Fibroblast of lung (primary cell): ENCODE results near the gene LOXL3. TPM values are rescaled to one million over a fixed set of nuclear protein-coding genes. Genes with fewer than 3 reads are reported as not detected.

Experiments
- DNase-seq, 2 donors: peaks; one replicate each; pipeline versions ENCODE4 v3.0.0 to v3.0.0-alpha.2; 2010; ENCODE audit warnings: low read depth in 2 of 2
- H2AFZ ChIP-seq: 2 replicates; pipeline ENCODE4 v1.5.1; 2012; ENCODE audit warnings: low read length, control low read depth, inconsistent platforms
- H3K27ac ChIP-seq: 2 replicates; pipeline ENCODE4 v1.5.1; 2011; ENCODE audit warnings: low read length, control low read depth; ENCODE audit not compliant: insufficient read depth
- H3K27me3 ChIP-seq: 2 replicates; pipeline ENCODE4 v1.5.1; 2011; ENCODE audit warnings: mild to moderate bottlenecking, low read length; ENCODE audit not compliant: control insufficient read depth, insufficient read depth
- H3K36me3 ChIP-seq: 2 replicates; pipeline ENCODE4 v1.5.1; 2011; ENCODE audit warnings: low read length; ENCODE audit not compliant: control insufficient read depth, insufficient read depth
- H3K4me1 ChIP-seq: 2 replicates; pipeline ENCODE4 v1.5.1; 2011; ENCODE audit warnings: low read length; ENCODE audit not compliant: control insufficient read depth, insufficient read depth; ENCODE audit errors: extremely low read depth
- H3K4me2 ChIP-seq: 2 replicates; pipeline ENCODE4 v1.5.1; 2011; ENCODE audit warnings: low read length, control low read depth; ENCODE audit not compliant: insufficient read depth; ENCODE audit errors: extremely low read depth
- H3K4me3 ChIP-seq, 4 experiments: fragments of 200-600 bp in 1 of 4; sonication (generic) in 1 of 4; replicated peaks in 1 of 4; 2 replicates each; pipeline ENCODE4 v1.5.1; 2011 to 2016; ENCODE audit warnings: low read length in 4 of 4, low read depth in 3 of 4, mild to moderate bottlenecking in 3 of 4, control low read depth in 2 of 4, inconsistent platforms in 1 of 4, mixed read lengths in 1 of 4; ENCODE audit not compliant: insufficient read depth in 1 of 4; ENCODE audit errors: control extremely low read depth in 1 of 4
- H3K79me2 ChIP-seq: 2 replicates; pipeline ENCODE4 v1.5.1; 2012; ENCODE audit warnings: mild to moderate bottlenecking, low read length, inconsistent platforms; ENCODE audit not compliant: control insufficient read depth, insufficient read depth
- H3K9ac ChIP-seq: 2 replicates; pipeline ENCODE4 v1.5.1; 2011; ENCODE audit warnings: mild to moderate bottlenecking, low read length, control low read depth; ENCODE audit not compliant: insufficient read depth
- H3K9me3 ChIP-seq: 2 replicates; pipeline ENCODE4 v1.5.1; 2012; ENCODE audit warnings: low read depth, low read length; ENCODE audit not compliant: control insufficient read depth, insufficient read depth
- H4K20me1 ChIP-seq: 2 replicates; pipeline ENCODE4 v1.5.1; 2011; ENCODE audit warnings: low read length; ENCODE audit not compliant: control insufficient read depth, insufficient read depth; ENCODE audit errors: extremely low read depth
- EZH2 ChIP-seq: IDR thresholded peaks from 2 replicates; pipeline ENCODE4 v1.5.1; 2012; ENCODE audit warnings: low read length, control low read depth, mild to moderate bottlenecking; ENCODE audit errors: missing control alignments
- polyA plus RNA-seq, 2 donors: library from polyadenylated mRNA; depleted of rRNA in 1 of 2; stranded (reverse) in 1 of 2; unstranded in 1 of 2; fragments of >200 nt; gene quantifications; 2 replicates each; pipeline ENCODE4 v1.2.1, GENCODE V29; 2011 to 2012; ENCODE audit warnings: missing spikeins in 1 of 2
- total RNA-seq: library from RNA; depleted of rRNA; stranded (reverse); fragments of >200 nt; gene quantifications from 2 replicates; pipeline ENCODE4 v1.2.1, GENCODE V29; 2014
- TF ChIP-seq, protein P1 (sequence below), 2 donors: IDR thresholded peaks in 1 of 2; conservative IDR thresholded peaks in 1 of 2; 1 replicate in 1 of 2; 2 replicates in 1 of 2; pipeline ENCODE4 v1.5.1; 2011 to 2012; ENCODE audit warnings: low read length in 2 of 2, control low read depth in 1 of 2, inconsistent platforms in 1 of 2, low read depth in 1 of 2, mild to moderate bottlenecking in 1 of 2

LOXL3 gene
- total and polyA plus RNA-seq, 2 donors (not counting 1 experiment from before 2014, with no cell fraction given), result 20.6 to 26.4 TPM

DNA sequence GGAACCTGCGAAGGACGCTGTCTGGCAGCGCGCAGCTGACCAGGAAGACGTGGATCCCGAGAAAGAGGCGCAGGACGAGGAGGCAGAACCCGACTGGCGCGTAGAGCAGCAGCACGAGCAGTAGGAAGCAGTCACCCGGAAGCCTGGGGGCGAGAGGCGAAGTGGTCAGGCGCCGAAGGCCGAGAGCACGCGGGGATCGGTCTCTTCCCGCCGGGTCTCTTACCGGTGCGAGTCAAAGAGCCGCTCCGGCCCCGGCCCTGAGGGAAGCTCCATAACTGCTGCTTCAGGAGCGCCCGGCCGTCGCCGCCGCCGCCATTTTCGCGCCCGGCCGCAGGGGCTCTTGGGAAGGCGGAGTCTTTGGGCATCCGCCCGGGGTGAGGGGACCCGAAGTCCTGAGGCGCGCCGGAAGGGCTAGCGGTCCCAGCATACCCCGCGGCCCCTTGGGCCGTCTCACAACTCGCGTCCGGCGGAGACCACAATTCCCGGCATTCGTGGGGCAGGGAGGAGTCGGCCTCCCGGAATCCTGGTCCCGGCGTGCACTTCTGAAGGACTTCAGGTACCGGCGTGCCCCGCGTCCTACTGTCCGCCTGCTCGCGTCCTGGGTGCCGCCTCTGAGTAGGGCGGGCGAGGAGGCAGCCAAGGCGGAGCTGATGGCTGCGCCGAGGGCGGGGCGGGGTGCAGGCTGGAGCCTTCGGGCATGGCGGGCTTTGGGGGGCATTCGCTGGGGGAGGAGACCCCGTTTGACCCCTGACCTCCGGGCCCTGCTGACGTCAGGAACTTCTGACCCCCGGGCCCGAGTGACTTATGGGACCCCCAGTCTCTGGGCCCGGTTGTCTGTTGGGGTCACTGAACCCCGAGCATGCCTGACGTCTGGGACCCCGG is 24.1 kb downstream of the LOXL3 start, which contains the start of the genes AUP1 and HTRA2:
TSS of gene AUP1 (minus strand) at position 350 of the 882 bp plus-strand sequence. CDS start at position 273, 77 bp downstream.
TSS of gene HTRA2 (plus strand) at position 577 of the 882 bp plus-strand sequence. CDS start at position 651, 74 bp downstream.
- H2AFZ ChIP-seq, result peak within 1 kb of the TSS; percentile 87
- no peaks in the 10 kb centered on the region for H4K20me1 ChIP-seq
- no peak for TF ChIP-seq EZH2
- TF ChIP-seq, protein P1, sequence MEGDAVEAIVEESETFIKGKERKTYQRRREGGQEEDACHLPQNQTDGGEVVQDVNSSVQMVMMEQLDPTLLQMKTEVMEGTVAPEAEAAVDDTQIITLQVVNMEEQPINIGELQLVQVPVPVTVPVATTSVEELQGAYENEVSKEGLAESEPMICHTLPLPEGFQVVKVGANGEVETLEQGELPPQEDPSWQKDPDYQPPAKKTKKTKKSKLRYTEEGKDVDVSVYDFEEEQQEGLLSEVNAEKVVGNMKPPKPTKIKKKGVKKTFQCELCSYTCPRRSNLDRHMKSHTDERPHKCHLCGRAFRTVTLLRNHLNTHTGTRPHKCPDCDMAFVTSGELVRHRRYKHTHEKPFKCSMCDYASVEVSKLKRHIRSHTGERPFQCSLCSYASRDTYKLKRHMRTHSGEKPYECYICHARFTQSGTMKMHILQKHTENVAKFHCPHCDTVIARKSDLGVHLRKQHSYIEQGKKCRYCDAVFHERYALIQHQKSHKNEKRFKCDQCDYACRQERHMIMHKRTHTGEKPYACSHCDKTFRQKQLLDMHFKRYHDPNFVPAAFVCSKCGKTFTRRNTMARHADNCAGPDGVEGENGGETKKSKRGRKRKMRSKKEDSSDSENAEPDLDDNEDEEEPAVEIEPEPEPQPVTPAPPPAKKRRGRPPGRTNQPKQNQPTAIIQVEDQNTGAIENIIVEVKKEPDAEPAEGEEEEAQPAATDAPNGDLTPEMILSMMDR (conservative IDR thresholded peaks at IDR 0.05 in 1 of 2, IDR thresholded peaks at IDR 0.05 in 1 of 2; ENCODE audit: low read depth in 1 of 2, low read length in 2 of 2), result no peak
- peak within 1 kb of the TSS; percentile 90 for H3K27ac ChIP-seq
- H3K27me3 ChIP-seq, result no peaks in the 10 kb centered on the region
- H3K4me3 ChIP-seq, result peak within 1 kb of the TSS; percentile 86 to 97 (median 92)
- peaks cover 23% of the 10 kb centered on the region for H3K36me3 ChIP-seq
- peaks cover 25% of the 10 kb centered on the region for H3K79me2 ChIP-seq
- DNase-seq, result peak; percentile 99
- H3K4me1 ChIP-seq, result peaks cover 7% of the 10 kb centered on the region
- H3K9ac ChIP-seq, result peak within 1 kb of the TSS; percentile 96
- no peaks in the 10 kb centered on the region for H3K9me3 ChIP-seq
- H3K4me2 ChIP-seq, result peak within 1 kb of the TSS; percentile 95

DNA sequence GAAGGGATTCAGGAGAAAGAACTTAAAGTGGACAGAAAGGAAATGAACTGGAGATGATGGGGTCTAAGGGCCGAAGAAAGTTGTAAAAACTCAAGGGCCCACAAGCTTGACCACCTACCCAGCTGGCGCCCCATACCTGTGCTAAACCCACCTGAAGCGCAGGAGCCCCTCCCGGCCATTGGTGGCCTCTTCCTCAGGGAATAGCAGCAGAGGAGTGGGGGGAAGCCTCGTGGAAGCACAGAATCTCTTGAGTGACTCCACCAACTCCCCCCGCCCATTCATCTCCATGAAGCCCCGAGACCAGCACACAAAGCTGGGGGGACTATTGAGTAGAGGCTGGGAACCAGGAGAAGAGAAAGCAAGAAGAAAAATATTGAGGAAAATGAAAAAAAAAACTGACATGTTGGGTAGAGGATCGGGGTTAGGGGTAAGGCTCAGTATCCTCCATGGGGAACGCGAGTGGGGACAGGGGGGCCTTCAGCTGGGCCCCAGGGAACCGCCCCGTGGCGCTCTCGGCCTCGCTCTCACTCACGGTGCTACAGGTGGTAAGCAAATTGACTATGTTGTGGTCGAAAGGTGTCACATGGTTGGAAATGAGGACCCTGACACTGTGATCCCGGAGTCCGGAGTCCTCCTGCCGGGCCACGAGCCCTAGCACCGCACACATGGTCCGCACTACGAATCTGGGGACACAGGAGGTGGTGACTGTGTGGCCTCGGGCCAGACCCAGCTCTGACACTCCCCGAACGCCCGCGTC is 25.0 kb downstream of the LOXL3 start:
- Histone ChIP-seq H3K4me3 (peak overlapping the region; percentile 86 to 97 (median 92)), H3K27ac (peak overlapping the region; percentile 90), H4K20me1 (no peaks in the 10 kb centered on the region), H3K4me1 (peaks cover 7% of the 10 kb centered on the region), H3K9ac (peak overlapping the region; percentile 96), H3K27me3 (no peaks in the 10 kb centered on the region), H3K79me2 (peaks cover 25% of the 10 kb centered on the region), H3K36me3 (peaks cover 21% of the 10 kb centered on the region), H3K4me2 (peak overlapping the region; percentile 91), H2AFZ (peak overlapping the region; percentile 87), H3K9me3 (no peaks in the 10 kb centered on the region)
- TF ChIP-seq, protein P1 (conservative IDR thresholded peaks at IDR 0.05 in 1 of 2, IDR thresholded peaks at IDR 0.05 in 1 of 2; ENCODE audit: low read depth in 1 of 2, low read length in 2 of 2), result no peak
- no peak for TF ChIP-seq EZH2
- no peak for DNase-seq

DNA sequence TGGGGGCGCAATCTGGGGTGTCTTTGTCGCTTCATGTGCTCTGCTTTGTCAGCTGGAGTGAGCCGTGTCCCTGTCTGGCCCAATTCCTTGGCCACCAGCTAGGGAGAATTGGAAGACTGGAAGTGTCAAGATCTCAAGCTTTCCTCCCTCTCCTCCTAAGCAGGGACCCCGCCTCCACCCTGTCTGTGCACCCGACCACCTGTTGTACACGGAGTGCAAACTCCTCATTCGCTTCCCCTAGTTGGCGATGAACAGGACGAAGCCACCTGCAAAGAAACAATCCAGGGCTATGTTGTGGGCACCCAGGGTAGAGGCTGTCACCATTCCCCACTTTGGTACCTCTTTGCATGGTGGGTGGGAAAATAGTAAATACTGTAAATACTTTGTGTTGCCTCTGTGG is 26.0 kb downstream of the LOXL3 start:
- H3K9me3 ChIP-seq, result no peaks in the 10 kb centered on the region
- H3K4me3 ChIP-seq, result no peak overlapping the region
- H3K4me2 ChIP-seq, result no peak overlapping the region
- no peak overlapping the region for H3K9ac ChIP-seq
- TF ChIP-seq, protein P1 (conservative IDR thresholded peaks at IDR 0.05 in 1 of 2, IDR thresholded peaks at IDR 0.05 in 1 of 2; ENCODE audit: low read depth in 1 of 2, low read length in 2 of 2), result no peak
- no peak for TF ChIP-seq EZH2
- H3K36me3 ChIP-seq, result peaks cover 18% of the 10 kb centered on the region
- no peak overlapping the region for H3K27ac ChIP-seq
- no peaks in the 10 kb centered on the region for H3K27me3 ChIP-seq
- peaks cover 7% of the 10 kb centered on the region for H3K4me1 ChIP-seq
- DNase-seq, result no peak
- H3K79me2 ChIP-seq, result peaks cover 25% of the 10 kb centered on the region
- no peaks in the 10 kb centered on the region for H4K20me1 ChIP-seq
- no peak overlapping the region for H2AFZ ChIP-seq
